ENCODE results near the gene FOSL1.

Gene FOSL1

GRCh38 chr11:65879617-65880016, 20.6 kb downstream of the FOSL1 start, which contains the start of gene CTSW:
TSS of gene CTSW (plus strand) at chr11:65879837. CDS start at chr11:65879855, 18 bp downstream.
- Histone ChIP-seq H3K27ac (replicated peaks) (no peak within 1 kb of the TSS), H3K4me3 (replicated peaks; ENCODE audit: insufficient read depth, low read length) (no peak within 1 kb of the TSS), H3K27me3 (ENCODE audit: insufficient read depth, poor library complexity, severe bottlenecking) (no peaks in the 10 kb centered on the region)
- DNase-seq (ENCODE audit: low read depth in 1 of 2, low spot score in 1 of 2) = no peak
- TF ChIP-seq, protein P1, sequence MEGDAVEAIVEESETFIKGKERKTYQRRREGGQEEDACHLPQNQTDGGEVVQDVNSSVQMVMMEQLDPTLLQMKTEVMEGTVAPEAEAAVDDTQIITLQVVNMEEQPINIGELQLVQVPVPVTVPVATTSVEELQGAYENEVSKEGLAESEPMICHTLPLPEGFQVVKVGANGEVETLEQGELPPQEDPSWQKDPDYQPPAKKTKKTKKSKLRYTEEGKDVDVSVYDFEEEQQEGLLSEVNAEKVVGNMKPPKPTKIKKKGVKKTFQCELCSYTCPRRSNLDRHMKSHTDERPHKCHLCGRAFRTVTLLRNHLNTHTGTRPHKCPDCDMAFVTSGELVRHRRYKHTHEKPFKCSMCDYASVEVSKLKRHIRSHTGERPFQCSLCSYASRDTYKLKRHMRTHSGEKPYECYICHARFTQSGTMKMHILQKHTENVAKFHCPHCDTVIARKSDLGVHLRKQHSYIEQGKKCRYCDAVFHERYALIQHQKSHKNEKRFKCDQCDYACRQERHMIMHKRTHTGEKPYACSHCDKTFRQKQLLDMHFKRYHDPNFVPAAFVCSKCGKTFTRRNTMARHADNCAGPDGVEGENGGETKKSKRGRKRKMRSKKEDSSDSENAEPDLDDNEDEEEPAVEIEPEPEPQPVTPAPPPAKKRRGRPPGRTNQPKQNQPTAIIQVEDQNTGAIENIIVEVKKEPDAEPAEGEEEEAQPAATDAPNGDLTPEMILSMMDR (IDR thresholded peaks at IDR 0.05; ENCODE audit: insufficient read depth, low read length) = no peak

DNA sequence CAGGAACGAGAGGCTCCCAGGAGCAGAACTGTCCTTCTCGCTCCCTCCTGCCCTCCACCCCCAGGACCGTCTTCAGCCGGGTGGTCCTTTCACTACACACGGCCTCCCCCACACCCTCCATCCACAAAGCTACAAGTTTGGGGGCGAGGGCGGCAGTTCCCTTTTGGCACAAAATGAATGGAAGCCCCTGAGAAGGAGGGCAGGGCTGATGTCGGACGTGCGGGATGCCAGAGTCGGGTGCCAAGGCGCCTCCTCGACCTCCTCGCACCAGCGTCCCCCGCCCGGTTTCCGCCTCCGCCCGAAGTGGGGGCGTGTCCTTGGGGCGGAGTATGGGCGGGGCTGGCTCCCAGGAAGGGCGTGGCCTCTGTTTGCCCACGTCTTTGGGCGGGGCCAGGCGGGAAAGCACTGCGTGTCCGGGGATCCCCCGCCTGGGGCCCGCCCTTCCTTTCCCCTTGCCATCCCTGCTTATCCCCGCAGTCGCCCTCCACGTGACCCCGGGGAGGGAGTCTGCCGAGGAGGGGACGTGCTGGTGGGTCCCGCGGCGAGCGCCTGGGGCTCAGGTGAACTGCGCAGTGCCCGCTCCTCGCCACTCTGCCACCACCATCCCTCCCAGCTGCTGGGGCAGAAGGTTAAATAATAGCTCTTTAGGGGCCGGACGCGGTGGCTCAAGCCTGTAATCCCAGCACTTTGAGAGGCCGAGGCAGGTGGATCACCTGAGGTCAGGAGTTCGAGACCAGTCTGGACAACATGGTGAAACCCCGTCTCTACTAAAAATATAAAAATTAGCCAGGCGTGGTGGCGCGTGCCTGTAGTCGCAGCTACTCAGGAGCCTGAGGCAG, 26.7 kb downstream of the FOSL1 start:
- TF ChIP-seq POLR2AphosphoS5 (IDR thresholded peaks at IDR 0.05; ENCODE audit: low read depth) (peak; percentile 48; the same call in 1 of the 2 replicates), GABPA (IDR thresholded peaks at IDR 0.05; ENCODE audit: low read depth) (no peak), SPI1 (IDR thresholded peaks at IDR 0.05; ENCODE audit: borderline replicate concordance, low read depth) (no peak)
- DNase-seq (ENCODE audit: low read depth in 1 of 2, low spot score in 1 of 2) = peak; percentile 88 to 93
- peak overlapping the region; percentile 46 for H3K4me3 ChIP-seq (replicated peaks; ENCODE audit: insufficient read depth, low read length)
- peak overlapping the region; percentile 35 for H3K27ac ChIP-seq (replicated peaks)
- no peaks in the 10 kb centered on the region for H3K27me3 ChIP-seq (ENCODE audit: insufficient read depth, poor library complexity, severe bottlenecking)

DNA sequence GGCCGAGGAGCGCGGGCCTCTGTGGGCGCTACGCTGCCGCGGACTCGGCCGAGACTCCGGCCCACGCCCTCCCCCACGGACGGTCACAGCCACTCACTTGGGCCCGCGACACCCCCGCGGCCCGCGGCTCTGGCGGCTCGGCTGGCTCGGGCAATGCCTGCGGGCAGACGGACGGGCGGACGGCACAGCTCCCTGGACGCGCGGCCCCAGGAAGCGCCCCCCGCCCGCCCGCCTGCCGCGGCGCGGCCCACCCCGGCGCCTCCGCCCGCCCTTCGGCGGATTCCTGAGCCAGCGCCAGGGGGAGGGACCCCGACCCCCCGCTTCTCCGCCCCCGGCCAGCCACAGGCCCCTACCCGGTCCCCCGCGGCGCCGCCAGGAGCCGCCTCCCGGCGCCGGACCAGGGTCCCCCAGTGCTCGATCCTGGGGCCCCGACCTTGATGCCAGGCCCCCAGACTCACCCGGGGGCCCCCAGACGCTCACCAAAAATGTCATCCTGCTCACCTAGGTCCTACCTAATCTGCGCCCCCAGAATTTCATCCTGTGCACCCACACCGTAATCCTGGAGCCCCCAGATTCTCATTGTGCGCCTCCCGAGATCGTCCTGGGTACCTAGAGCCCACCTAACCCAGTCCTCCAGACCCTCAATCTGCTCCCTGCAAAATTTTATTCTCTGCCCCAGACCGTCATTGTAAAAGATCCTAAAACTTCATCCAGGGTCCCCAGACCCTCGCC, 27.4 kb downstream of the FOSL1 start, which contains the start of gene EFEMP2:
EFEMP2 (minus strand) TSS at position 215 of the 732 bp plus-strand sequence. CDS start 446 bp downstream, outside the sequence.
- H3K4me3 ChIP-seq (replicated peaks; ENCODE audit: insufficient read depth, low read length) = peak within 1 kb of the TSS; percentile 46
- H3K27ac ChIP-seq (replicated peaks) = peak within 1 kb of the TSS; percentile 35
- H3K27me3 ChIP-seq (ENCODE audit: insufficient read depth, poor library complexity, severe bottlenecking) = no peaks in the 10 kb centered on the region
- DNase-seq (ENCODE audit: low read depth in 1 of 2, low spot score in 1 of 2) = no peak
- TF ChIP-seq GABPA (IDR thresholded peaks at IDR 0.05; ENCODE audit: low read depth) (no peak), POLR2AphosphoS5 (IDR thresholded peaks at IDR 0.05; ENCODE audit: low read depth) (no peak), SPI1 (IDR thresholded peaks at IDR 0.05; ENCODE audit: borderline replicate concordance, low read depth) (no peak)
- TF ChIP-seq, protein P2, sequence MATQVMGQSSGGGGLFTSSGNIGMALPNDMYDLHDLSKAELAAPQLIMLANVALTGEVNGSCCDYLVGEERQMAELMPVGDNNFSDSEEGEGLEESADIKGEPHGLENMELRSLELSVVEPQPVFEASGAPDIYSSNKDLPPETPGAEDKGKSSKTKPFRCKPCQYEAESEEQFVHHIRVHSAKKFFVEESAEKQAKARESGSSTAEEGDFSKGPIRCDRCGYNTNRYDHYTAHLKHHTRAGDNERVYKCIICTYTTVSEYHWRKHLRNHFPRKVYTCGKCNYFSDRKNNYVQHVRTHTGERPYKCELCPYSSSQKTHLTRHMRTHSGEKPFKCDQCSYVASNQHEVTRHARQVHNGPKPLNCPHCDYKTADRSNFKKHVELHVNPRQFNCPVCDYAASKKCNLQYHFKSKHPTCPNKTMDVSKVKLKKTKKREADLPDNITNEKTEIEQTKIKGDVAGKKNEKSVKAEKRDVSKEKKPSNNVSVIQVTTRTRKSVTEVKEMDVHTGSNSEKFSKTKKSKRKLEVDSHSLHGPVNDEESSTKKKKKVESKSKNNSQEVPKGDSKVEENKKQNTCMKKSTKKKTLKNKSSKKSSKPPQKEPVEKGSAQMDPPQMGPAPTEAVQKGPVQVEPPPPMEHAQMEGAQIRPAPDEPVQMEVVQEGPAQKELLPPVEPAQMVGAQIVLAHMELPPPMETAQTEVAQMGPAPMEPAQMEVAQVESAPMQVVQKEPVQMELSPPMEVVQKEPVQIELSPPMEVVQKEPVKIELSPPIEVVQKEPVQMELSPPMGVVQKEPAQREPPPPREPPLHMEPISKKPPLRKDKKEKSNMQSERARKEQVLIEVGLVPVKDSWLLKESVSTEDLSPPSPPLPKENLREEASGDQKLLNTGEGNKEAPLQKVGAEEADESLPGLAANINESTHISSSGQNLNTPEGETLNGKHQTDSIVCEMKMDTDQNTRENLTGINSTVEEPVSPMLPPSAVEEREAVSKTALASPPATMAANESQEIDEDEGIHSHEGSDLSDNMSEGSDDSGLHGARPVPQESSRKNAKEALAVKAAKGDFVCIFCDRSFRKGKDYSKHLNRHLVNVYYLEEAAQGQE (IDR thresholded peaks at IDR 0.05; ENCODE audit: insufficient replicate concordance, low read depth) = no peak
- TF ChIP-seq, protein P1 (IDR thresholded peaks at IDR 0.05; ENCODE audit: insufficient read depth, low read length) = no peak

DNA sequence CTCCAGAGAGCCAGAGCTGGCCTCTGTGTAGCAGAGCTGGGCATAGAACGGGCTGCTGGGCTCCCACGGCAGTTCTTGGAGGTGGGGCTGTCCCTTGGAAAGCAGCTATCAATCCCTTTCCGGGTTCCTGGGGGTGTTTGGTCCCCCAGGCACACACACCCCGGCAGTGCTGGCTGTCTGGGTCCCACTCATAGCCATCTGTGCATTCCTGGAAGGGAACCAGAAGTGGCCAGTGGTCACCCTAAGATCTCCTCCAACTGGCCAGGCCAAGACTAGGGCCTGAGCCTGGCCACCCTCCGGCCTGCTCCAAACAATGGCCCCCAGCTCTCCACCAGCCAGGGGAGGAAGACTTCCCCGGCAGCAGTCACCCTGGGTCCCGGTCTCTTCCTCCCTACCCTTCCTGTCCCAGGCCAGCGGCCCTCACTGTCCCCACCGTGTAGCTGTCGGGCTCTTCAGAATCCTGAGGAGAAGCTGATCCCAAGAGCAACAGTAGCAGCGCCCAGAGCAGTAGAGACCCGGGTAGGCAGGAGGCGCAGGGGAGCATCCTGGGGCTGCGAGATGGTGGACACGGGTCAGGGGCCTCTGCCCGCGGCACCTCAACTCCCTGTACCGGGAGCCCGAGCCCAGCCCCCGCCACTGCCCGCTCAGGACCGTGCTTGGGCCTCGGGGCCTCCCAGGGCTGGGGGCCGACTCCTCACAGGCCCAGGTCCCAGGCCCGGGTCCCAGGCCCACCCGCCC, 28.2 kb downstream of the FOSL1 start:
- TF ChIP-seq, protein P1 (IDR thresholded peaks at IDR 0.05; ENCODE audit: insufficient read depth, low read length) = no peak
- no peak for TF ChIP-seq POLR2AphosphoS5 (IDR thresholded peaks at IDR 0.05; ENCODE audit: low read depth)
- TF ChIP-seq, protein P2 (IDR thresholded peaks at IDR 0.05; ENCODE audit: insufficient replicate concordance, low read depth) = no peak
- H3K27me3 ChIP-seq (ENCODE audit: insufficient read depth, poor library complexity, severe bottlenecking) = no peaks in the 10 kb centered on the region
- no peak overlapping the region for H3K27ac ChIP-seq (replicated peaks)
- H3K4me3 ChIP-seq (replicated peaks; ENCODE audit: insufficient read depth, low read length) = no peak overlapping the region
- no peak for DNase-seq (ENCODE audit: low read depth in 1 of 2, low spot score in 1 of 2)
